ENCODE data around the gene CABP2. TPM values are rescaled to one million over a fixed set of nuclear protein-coding genes. Genes with fewer than 3 reads are reported as not detected.

The CABP2 gene
- total and polyA plus RNA-seq, 7 experiments from 2014 or later, result not detected

GRCh38 chr11:67500484-67500821, 22.8 kb downstream of the CABP2 start:
- Histone ChIP-seq H3K4me1 (ENCODE audit: control insufficient read depth in 2 of 2, insufficient read depth in 2 of 2, low read length in 2 of 2) (peaks cover 11 to 14% of the 10 kb centered on the region in 2 donors), H3K4me3 (ENCODE audit: low read length) (no peak overlapping the region), H3K27me3 (ENCODE audit: control insufficient read depth in 2 of 2, insufficient read depth in 2 of 2, low read length in 2 of 2) (no peaks in the 10 kb centered on the region), H3K27ac (ENCODE audit: low read depth, low read length) (no peak overlapping the region), H3K36me3 (ENCODE audit: control insufficient read depth in 2 of 3, insufficient read depth in 3 of 3, low read length in 3 of 3) (peaks cover 0 to 66% (median 6%) of the 10 kb centered on the region in 3 experiments), H3K9me3 (ENCODE audit: control insufficient read depth in 2 of 3, low read length in 3 of 3) (no peaks in the 10 kb centered on the region)
- CTCF ChIA-PET, result interaction anchor here (0.6 kb wide), 1 partner anchor 16 kb away, joined by 3 read pairs; no protein-coding TSS in a partner anchor
- POLR2A ChIA-PET, result interaction anchor here (0.9 to 1.8 kb wide), 3 partner anchors 15 to 95 kb away, joined by 3 to 7 read pairs (median 3); partner anchors contain the start of gene PTPRCAP
- H3K27me3 Mint-ChIP-seq, result no peaks in the 10 kb centered on the region
- DNase-seq (no peak), ATAC-seq (no peak)
- intact Hi-C loops (cut with micrococcal nuclease), result no loop called here
- peaks cover 0 to 3% (median 0%) of the 10 kb centered on the region in 11 donors for H3K9me3 Mint-ChIP-seq
- H3K36me3 Mint-ChIP-seq, result peaks cover 8 to 25% (median 11%) of the 10 kb centered on the region in 5 donors
- no peak overlapping the region for H3K4me3 Mint-ChIP-seq
- peaks cover 11 to 28% (median 24%) of the 10 kb centered on the region in 7 donors for H3K4me1 Mint-ChIP-seq
- peak overlapping the region in 1 of 9 donors; percentile 74 for H3K27ac Mint-ChIP-seq

- H3K27ac Mint-ChIP-seq, result peak overlapping the region in 2 of 9 donors; percentile 23 to 75
- no peak overlapping the region for H3K4me3 ChIP-seq (ENCODE audit: low read length)
- H3K27ac ChIP-seq (ENCODE audit: low read depth, low read length), result no peak overlapping the region
- CTCF ChIA-PET, result interaction anchor here (0.6 kb wide), 1 partner anchor 16 kb away, joined by 3 read pairs; no protein-coding TSS in a partner anchor
- peaks cover 9 to 12% of the 10 kb centered on the region in 2 donors for H3K4me1 ChIP-seq (ENCODE audit: control insufficient read depth in 2 of 2, insufficient read depth in 2 of 2, low read length in 2 of 2)
- ATAC-seq (no peak), DNase-seq (no peak)
- H3K36me3 Mint-ChIP-seq, result peaks cover 8 to 25% (median 11%) of the 10 kb centered on the region in 5 donors
- intact Hi-C loops (cut with micrococcal nuclease), result no loop called here
- peaks cover 10 to 27% (median 23%) of the 10 kb centered on the region in 7 donors for H3K4me1 Mint-ChIP-seq
- H3K9me3 Mint-ChIP-seq, result peaks cover 0 to 3% (median 0%) of the 10 kb centered on the region in 11 donors
- no peaks in the 10 kb centered on the region for H3K27me3 Mint-ChIP-seq
- POLR2A ChIA-PET, result interaction anchor here (0.9 to 1.8 kb wide), 4 partner anchors 16 to 95 kb away, joined by 3 to 7 read pairs (median 4); partner anchors contain the start of genes AIP and PTPRCAP
- H3K36me3 ChIP-seq (ENCODE audit: control insufficient read depth in 2 of 3, insufficient read depth in 3 of 3, low read length in 3 of 3), result peaks cover 0 to 71% (median 6%) of the 10 kb centered on the region in 3 experiments
- no peak overlapping the region for H3K4me3 Mint-ChIP-seq
- no peaks in the 10 kb centered on the region for H3K9me3 ChIP-seq (ENCODE audit: control insufficient read depth in 2 of 3, low read length in 3 of 3)
- H3K27me3 ChIP-seq (ENCODE audit: control insufficient read depth in 2 of 2, insufficient read depth in 2 of 2, low read length in 2 of 2), result no peaks in the 10 kb centered on the region
Observed at GRCh38 chr11:67499808-67500483, 23.3 kb downstream of the CABP2 start.

DNA sequence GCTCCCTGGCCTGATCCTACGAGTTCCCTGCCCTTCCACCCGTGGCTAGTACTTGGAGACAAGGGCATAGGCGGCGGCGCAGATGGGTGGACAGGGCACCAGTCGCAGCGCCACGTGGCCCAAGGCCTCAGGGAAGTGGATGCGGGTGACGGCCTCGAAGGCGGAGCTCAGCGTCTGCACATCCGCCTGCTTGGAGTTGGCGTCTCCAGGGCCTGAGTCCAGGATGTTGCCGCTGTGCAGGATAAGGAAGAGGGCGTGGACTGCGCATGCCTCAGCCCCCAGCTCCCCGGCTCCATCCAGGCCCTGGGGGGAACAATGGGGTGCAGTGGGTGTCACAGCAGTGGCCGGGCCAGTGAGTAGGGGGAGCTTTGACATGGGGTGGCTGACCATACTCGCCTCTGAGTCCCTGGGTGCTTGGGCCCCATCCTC, 24.7 kb downstream of the CABP2 start:
- Histone ChIP-seq H3K36me3 (ENCODE audit: control insufficient read depth in 2 of 3, insufficient read depth in 3 of 3, low read length in 3 of 3) (peaks cover under 1 to 80% (median 6%) of the 10 kb centered on the region in 3 experiments), H3K9me3 (ENCODE audit: control insufficient read depth in 2 of 3, low read length in 3 of 3) (no peaks in the 10 kb centered on the region), H3K27ac (ENCODE audit: low read depth, low read length) (no peak overlapping the region), H3K4me3 (ENCODE audit: low read length) (no peak overlapping the region), H3K27me3 (ENCODE audit: control insufficient read depth in 2 of 2, insufficient read depth in 2 of 2, low read length in 2 of 2) (no peaks in the 10 kb centered on the region), H3K4me1 (ENCODE audit: control insufficient read depth in 2 of 2, insufficient read depth in 2 of 2, low read length in 2 of 2) (peaks cover 5 to 8% of the 10 kb centered on the region in 2 donors)
- Mint-ChIP-seq H3K36me3 (peaks cover 8 to 25% (median 11%) of the 10 kb centered on the region in 5 donors), H3K4me3 (no peak overlapping the region), H3K9me3 (peaks cover 0 to 3% (median 0%) of the 10 kb centered on the region in 11 donors), H3K27ac (peak overlapping the region in 1 of 9 donors; percentile 62), H3K4me1 (peaks cover 10 to 21% (median 18%) of the 10 kb centered on the region in 7 donors), H3K27me3 (no peaks in the 10 kb centered on the region)
- intact Hi-C loops (cut with micrococcal nuclease), result no loop called here
- CTCF ChIA-PET, result no interaction called here
- DNase-seq (no peak), ATAC-seq (no peak)
- POLR2A ChIA-PET, result interaction anchor here (0.6 to 1.8 kb wide), 3 partner anchors 22 to 98 kb away, joined by 3 to 7 read pairs (median 3); partner anchors contain the start of gene PTPRCAP

DNA sequence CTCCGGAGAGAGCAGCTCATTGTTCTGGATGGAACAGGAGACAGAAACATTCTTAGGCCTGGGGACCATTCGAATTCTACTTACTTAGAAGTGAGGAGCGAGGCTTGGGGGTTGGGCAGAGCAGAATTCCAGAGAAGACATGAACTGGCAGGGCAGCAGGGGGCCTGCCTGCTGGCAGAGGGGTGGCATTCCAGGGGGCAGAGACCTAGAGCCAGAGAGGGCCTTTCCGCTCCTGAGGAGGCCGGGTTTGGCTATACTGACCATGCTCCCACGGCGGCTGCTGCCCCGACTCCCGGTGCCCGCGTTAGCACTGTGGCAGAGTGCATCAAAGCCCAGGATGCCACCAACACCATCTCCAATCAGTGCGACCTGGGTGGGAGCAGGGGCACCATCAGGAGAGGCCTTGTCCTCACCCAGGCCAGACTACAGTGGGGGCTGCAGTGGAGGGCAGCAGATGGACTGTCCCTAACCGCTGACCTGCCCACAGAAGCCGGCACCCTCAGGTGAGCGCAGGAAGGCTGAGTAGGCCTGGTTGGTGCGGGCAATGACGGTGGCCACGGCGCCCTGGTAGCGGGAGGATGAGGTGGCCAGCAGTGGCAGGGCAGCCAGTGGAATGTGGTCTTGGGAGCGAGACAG, 25.5 kb downstream of the CABP2 start:
- intact Hi-C loops (cut with micrococcal nuclease), result no loop called here
- Mint-ChIP-seq H3K4me3 (no peak overlapping the region), H3K4me1 (peaks cover 10 to 15% (median 11%) of the 10 kb centered on the region in 7 donors), H3K27ac (no peak overlapping the region), H3K27me3 (no peaks in the 10 kb centered on the region), H3K9me3 (peaks cover 0 to 3% (median 0%) of the 10 kb centered on the region in 11 donors), H3K36me3 (peaks cover 8 to 21% (median 11%) of the 10 kb centered on the region in 5 donors)
- H3K27ac ChIP-seq (ENCODE audit: low read depth, low read length), result no peak overlapping the region
- no peak overlapping the region for H3K4me3 ChIP-seq (ENCODE audit: low read length)
- DNase-seq (no peak), ATAC-seq (no peak)
- no peaks in the 10 kb centered on the region for H3K4me1 ChIP-seq (ENCODE audit: control insufficient read depth in 2 of 2, insufficient read depth in 2 of 2, low read length in 2 of 2)
- ChIA-PET CTCF (no interaction called here), POLR2A (interaction anchor here (0.6 kb wide), 1 partner anchor 97 kb away, joined by 3 read pairs; no protein-coding TSS in a partner anchor)
- H3K9me3 ChIP-seq (ENCODE audit: control insufficient read depth in 2 of 3, low read length in 3 of 3), result no peaks in the 10 kb centered on the region
- peaks cover 4 to 88% (median 6%) of the 10 kb centered on the region in 3 experiments for H3K36me3 ChIP-seq (ENCODE audit: control insufficient read depth in 2 of 3, insufficient read depth in 3 of 3, low read length in 3 of 3)
- no peaks in the 10 kb centered on the region for H3K27me3 ChIP-seq (ENCODE audit: control insufficient read depth in 2 of 2, insufficient read depth in 2 of 2, low read length in 2 of 2)

- ATAC-seq (no peak), DNase-seq (no peak)
- Mint-ChIP-seq H3K4me3 (no peak overlapping the region), H3K36me3 (peaks cover 7 to 18% (median 10%) of the 10 kb centered on the region in 5 donors), H3K27ac (peak overlapping the region in 4 of 9 donors; percentile 9 to 46 (median 16)), H3K4me1 (peaks cover 6 to 10% (median 7%) of the 10 kb centered on the region in 7 donors), H3K9me3 (peaks cover 0 to 3% (median 0%) of the 10 kb centered on the region in 11 donors), H3K27me3 (no peaks in the 10 kb centered on the region)
- intact Hi-C loops (cut with micrococcal nuclease), result no loop called here
- ChIA-PET CTCF (no interaction called here), POLR2A (interaction anchor here (1.2 to 1.7 kb wide), 2 partner anchors 59 to 93 kb away, joined by 3 to 6 read pairs; partner anchors contain the start of genes PTPRCAP and TBC1D10C)
- Histone ChIP-seq H3K9me3 (ENCODE audit: control insufficient read depth in 2 of 3, low read length in 3 of 3) (no peaks in the 10 kb centered on the region), H3K4me1 (ENCODE audit: control insufficient read depth in 2 of 2, insufficient read depth in 2 of 2, low read length in 2 of 2) (no peaks in the 10 kb centered on the region), H3K4me3 (ENCODE audit: low read length) (no peak overlapping the region), H3K27me3 (ENCODE audit: control insufficient read depth in 2 of 2, insufficient read depth in 2 of 2, low read length in 2 of 2) (no peaks in the 10 kb centered on the region), H3K36me3 (ENCODE audit: control insufficient read depth in 2 of 3, insufficient read depth in 3 of 3, low read length in 3 of 3) (peaks cover 6 to 92% (median 7%) of the 10 kb centered on the region in 3 experiments), H3K27ac (ENCODE audit: low read depth, low read length) (no peak overlapping the region)
Observed at GRCh38 chr11:67496113-67496512, 27.1 kb downstream of the CABP2 start.

GRCh38 chr11:67495234-67496005, 27.8 kb downstream of the CABP2 start:
- ChIA-PET CTCF (no interaction called here), POLR2A (interaction anchor here (1.2 to 1.7 kb wide), 3 partner anchors 10 to 92 kb away, joined by 3 to 6 read pairs (median 5); partner anchors contain the start of genes PTPRCAP and TBC1D10C)
- H3K27me3 Mint-ChIP-seq, result no peaks in the 10 kb centered on the region
- Histone ChIP-seq H3K9me3 (ENCODE audit: control insufficient read depth in 2 of 3, low read length in 3 of 3) (no peaks in the 10 kb centered on the region), H3K4me3 (ENCODE audit: low read length) (no peak overlapping the region), H3K36me3 (ENCODE audit: control insufficient read depth in 2 of 3, insufficient read depth in 3 of 3, low read length in 3 of 3) (peaks cover 4 to 92% (median 7%) of the 10 kb centered on the region in 3 experiments), H3K27me3 (ENCODE audit: control insufficient read depth in 2 of 2, insufficient read depth in 2 of 2, low read length in 2 of 2) (no peaks in the 10 kb centered on the region), H3K27ac (ENCODE audit: low read depth, low read length) (no peak overlapping the region), H3K4me1 (ENCODE audit: control insufficient read depth in 2 of 2, insufficient read depth in 2 of 2, low read length in 2 of 2) (no peaks in the 10 kb centered on the region)
- peaks cover 0 to 4% (median under 1%) of the 10 kb centered on the region in 7 donors for H3K4me1 Mint-ChIP-seq
- no peak for ATAC-seq
- H3K9me3 Mint-ChIP-seq, result peaks cover 0 to 3% (median 0%) of the 10 kb centered on the region in 11 donors
- peak overlapping the region in 1 of 9 donors; percentile 52 for H3K27ac Mint-ChIP-seq
- peaks cover 0 to 14% (median 3%) of the 10 kb centered on the region in 5 donors for H3K36me3 Mint-ChIP-seq
- no peak overlapping the region for H3K4me3 Mint-ChIP-seq
- no peak for DNase-seq
- intact Hi-C loops (cut with micrococcal nuclease), result no loop called here

Measured in naive thymus-derived CD4-positive, alpha-beta T cell (primary cell).